ENCODE results near the gene ST8SIA1. TPM values are rescaled to one million over a fixed set of nuclear protein-coding genes. Genes with fewer than 3 reads are reported as not detected.

The ST8SIA1 gene
- total RNA-seq, 6 donors from 2014 or later: 1.4 to 10.5 (median 4.1) TPM

DNA sequence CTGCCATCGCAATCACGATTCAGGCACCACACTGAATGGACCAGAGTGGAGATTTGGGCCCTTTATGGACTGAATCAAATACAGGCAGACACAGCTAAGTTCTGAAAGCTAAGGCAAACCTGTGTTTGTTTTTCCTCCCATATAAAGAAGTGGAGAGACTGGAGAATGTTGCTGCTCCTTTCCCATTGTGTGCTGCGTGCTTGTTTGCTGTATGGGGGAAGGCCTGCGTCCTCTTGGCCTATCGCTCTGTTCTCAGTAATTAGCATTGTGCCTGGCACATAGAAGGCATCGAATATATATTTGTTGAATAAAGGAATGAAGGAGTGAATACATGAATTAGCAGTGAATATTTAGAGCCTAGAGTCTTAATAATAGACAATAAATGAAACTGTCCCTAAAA, 12.4 kb downstream of the ST8SIA1 start:
- no peak overlapping the region for H3K4me3 ChIP-seq
- peaks cover 0 to 3% (median 0%) of the 10 kb centered on the region in 4 donors for H3K4me1 ChIP-seq
- no peaks in the 10 kb centered on the region for H3K27me3 ChIP-seq
- no peaks in the 10 kb centered on the region for H3K36me3 ChIP-seq
- H3K9me3 ChIP-seq: no peaks in the 10 kb centered on the region
- H3K27ac ChIP-seq: no peak overlapping the region
- 81 to 89% methylated on average over 6 of the region's 6 CpGs for WGBS, 2 donors
- TF ChIP-seq EP300 (IDR thresholded peaks at IDR 0.05) (no peak), POLR2A (IDR thresholded peaks at IDR 0.05) (no peak), POLR2AphosphoS5 (IDR thresholded peaks at IDR 0.05) (no peak)
- TF ChIP-seq, protein P1, sequence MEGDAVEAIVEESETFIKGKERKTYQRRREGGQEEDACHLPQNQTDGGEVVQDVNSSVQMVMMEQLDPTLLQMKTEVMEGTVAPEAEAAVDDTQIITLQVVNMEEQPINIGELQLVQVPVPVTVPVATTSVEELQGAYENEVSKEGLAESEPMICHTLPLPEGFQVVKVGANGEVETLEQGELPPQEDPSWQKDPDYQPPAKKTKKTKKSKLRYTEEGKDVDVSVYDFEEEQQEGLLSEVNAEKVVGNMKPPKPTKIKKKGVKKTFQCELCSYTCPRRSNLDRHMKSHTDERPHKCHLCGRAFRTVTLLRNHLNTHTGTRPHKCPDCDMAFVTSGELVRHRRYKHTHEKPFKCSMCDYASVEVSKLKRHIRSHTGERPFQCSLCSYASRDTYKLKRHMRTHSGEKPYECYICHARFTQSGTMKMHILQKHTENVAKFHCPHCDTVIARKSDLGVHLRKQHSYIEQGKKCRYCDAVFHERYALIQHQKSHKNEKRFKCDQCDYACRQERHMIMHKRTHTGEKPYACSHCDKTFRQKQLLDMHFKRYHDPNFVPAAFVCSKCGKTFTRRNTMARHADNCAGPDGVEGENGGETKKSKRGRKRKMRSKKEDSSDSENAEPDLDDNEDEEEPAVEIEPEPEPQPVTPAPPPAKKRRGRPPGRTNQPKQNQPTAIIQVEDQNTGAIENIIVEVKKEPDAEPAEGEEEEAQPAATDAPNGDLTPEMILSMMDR (IDR thresholded peaks at IDR 0.05): no peak
- no peak for DNase-seq
- ATAC-seq (ENCODE audit: low FRiP score in 2 of 2): no peak

DNA sequence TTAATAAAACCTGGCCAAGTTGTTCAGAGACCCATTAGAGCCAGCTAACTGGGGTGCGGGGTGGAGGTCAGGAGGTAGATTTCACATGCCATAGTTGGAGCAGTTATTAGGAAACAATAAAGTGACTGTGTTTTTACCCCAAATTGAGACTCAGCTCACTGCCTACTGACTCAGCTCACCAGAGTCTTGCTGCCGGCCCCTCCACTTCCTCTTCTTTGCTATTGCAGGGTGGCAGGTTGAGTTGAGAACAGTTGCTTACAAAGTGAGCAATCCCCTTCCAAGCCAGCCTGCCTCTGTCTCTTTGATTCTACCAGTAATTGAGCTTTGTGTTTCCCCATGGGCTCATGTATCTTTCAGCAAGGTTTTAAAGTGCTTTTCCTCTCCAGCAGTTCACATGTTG, 12.9 kb downstream of the ST8SIA1 start:
- no peak for DNase-seq
- Histone ChIP-seq H3K9me3 (no peaks in the 10 kb centered on the region), H3K36me3 (no peaks in the 10 kb centered on the region), H3K27ac (no peak overlapping the region), H3K27me3 (no peaks in the 10 kb centered on the region), H3K4me1 (peaks cover 0 to 3% (median 0%) of the 10 kb centered on the region in 4 donors), H3K4me3 (no peak overlapping the region)
- ATAC-seq (ENCODE audit: low FRiP score in 2 of 2): peak; percentile 19 to 61
- TF ChIP-seq POLR2A (IDR thresholded peaks at IDR 0.05) (no peak), EP300 (IDR thresholded peaks at IDR 0.05) (no peak), POLR2AphosphoS5 (IDR thresholded peaks at IDR 0.05) (no peak)
- TF ChIP-seq, protein P1 (IDR thresholded peaks at IDR 0.05): no peak
- 49 to 55% methylated on average over 2 of the region's 2 CpGs for WGBS, 2 donors

DNA sequence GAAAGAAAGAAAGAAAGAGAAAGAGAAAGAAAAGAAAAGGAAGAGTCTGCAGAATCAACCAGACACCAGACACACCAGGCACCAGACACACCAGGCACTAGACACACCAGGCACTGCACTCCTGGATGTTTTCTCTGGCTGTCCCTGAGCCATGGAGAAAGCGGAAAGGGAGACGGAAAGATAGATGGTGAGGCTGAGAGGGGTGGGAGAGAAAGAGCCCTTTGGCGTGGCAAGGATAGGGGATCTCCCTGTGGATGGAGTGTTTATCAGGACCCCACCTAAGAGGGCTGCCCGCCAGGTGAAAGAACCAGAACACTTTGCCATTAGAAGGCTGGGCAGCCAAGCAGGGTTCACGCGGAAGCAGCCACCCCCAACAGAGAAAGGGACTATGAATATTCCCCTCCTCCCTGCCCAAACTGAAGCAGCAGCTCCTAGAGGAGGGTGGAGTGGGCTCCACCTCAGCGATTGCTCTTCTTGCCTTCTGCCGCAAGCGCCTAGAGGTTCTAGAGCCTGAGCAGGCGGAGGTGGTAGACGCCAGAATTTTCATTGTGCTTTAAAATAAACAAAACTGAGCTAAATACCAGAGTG, 13.4 kb downstream of the ST8SIA1 start:
- Histone ChIP-seq H3K9me3 (no peaks in the 10 kb centered on the region), H3K36me3 (no peaks in the 10 kb centered on the region), H3K4me3 (no peak overlapping the region), H3K27ac (no peak overlapping the region), H3K4me1 (peaks cover 0 to 3% (median 0%) of the 10 kb centered on the region in 4 donors), H3K27me3 (no peaks in the 10 kb centered on the region)
- WGBS, 2 donors: 81 to 86% methylated on average over 11 of the region's 11 CpGs
- DNase-seq (no peak), ATAC-seq (ENCODE audit: low FRiP score in 2 of 2) (no peak)
- no peak for TF ChIP-seq EP300 (IDR thresholded peaks at IDR 0.05)
- no peak for TF ChIP-seq POLR2A (IDR thresholded peaks at IDR 0.05)
- TF ChIP-seq, protein P1 (IDR thresholded peaks at IDR 0.05): no peak
- TF ChIP-seq POLR2AphosphoS5 (IDR thresholded peaks at IDR 0.05): no peak

DNA sequence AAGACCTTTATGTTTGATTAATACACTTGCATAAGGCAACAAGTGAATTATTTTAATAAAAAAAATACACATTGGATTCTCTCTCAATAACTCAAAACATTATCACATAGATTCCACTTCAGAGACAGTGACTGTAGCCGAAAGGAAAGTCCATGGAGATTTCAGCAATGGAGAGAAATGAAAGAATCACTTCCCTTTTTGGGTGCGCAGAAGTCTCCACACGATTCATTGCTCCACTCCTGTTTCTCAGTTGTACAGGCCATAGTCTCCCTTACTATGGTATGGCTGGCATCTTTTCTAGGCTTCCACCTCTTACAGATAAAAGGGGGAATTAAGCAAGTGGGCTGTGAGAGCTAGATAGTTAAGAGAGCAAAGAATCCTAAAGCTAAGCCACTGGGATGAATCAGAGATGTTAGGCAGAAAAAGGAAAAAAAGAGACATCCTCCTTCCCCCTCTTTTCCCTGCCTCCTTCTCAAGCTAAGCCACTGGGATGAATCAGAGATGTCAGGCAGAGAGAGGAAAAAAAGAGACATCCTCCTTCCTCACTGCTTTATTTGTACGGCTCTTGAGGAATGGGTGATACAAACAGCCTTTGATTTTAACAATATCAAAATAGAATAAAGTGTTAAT, 16.3 kb downstream of the ST8SIA1 start:
- 73 to 79% methylated on average over 4 of the region's 4 CpGs for WGBS, 2 donors
- TF ChIP-seq POLR2A (IDR thresholded peaks at IDR 0.05) (no peak), EP300 (IDR thresholded peaks at IDR 0.05) (no peak), POLR2AphosphoS5 (IDR thresholded peaks at IDR 0.05) (no peak)
- TF ChIP-seq, protein P1 (IDR thresholded peaks at IDR 0.05): no peak
- Histone ChIP-seq H3K36me3 (no peaks in the 10 kb centered on the region), H3K4me1 (peaks cover 0 to 3% (median 0%) of the 10 kb centered on the region in 4 donors), H3K9me3 (no peaks in the 10 kb centered on the region), H3K27ac (no peak overlapping the region), H3K27me3 (no peaks in the 10 kb centered on the region), H3K4me3 (no peak overlapping the region)
- DNase-seq (no peak), ATAC-seq (ENCODE audit: low FRiP score in 2 of 2) (peak in 1 of 2 donors; percentile 36)

DNA sequence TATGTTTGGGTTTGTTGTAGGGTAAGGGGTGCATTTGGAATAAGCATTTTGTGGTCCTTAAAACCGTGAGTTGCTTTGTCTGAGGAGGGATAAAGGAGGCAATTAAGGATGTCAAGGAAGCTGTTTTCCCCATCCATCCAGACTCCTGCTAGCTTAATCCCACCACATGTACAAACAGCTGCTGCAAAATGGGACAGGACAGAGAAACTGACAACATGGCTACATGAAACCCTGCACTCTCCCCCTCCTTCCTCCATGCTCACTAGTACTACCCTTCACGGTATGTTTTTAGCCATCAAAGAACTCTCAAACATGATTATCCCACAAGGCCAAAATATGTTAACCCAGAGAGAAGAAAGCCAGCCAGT, 20.6 kb downstream of the ST8SIA1 start:
- no peak overlapping the region for H3K4me3 ChIP-seq
- no peak for DNase-seq
- H3K9me3 ChIP-seq: no peaks in the 10 kb centered on the region
- no peaks in the 10 kb centered on the region for H3K36me3 ChIP-seq
- no peaks in the 10 kb centered on the region for H3K4me1 ChIP-seq
- H3K27ac ChIP-seq: no peak overlapping the region
- ATAC-seq (ENCODE audit: low FRiP score in 2 of 2): no peak
- 85 to 93% methylated on average over 2 of the region's 2 CpGs for WGBS, 2 donors
- no peaks in the 10 kb centered on the region for H3K27me3 ChIP-seq
- TF ChIP-seq EP300 (IDR thresholded peaks at IDR 0.05): no peak
- TF ChIP-seq POLR2A (IDR thresholded peaks at IDR 0.05): no peak
- TF ChIP-seq POLR2AphosphoS5 (IDR thresholded peaks at IDR 0.05): no peak
- TF ChIP-seq, protein P1 (IDR thresholded peaks at IDR 0.05): no peak
